IPS-18c (cell line): ENCODE measurements around the gene GRIK1.

Source experiments
- H3K4me3 ChIP-seq: 2 replicates; pipeline ENCODE4 v1.7.0; 2013; ENCODE audit warnings: low read depth, mild to moderate bottlenecking, low read length, moderate library complexity; ENCODE audit not compliant: insufficient read depth
- H3K9me3 ChIP-seq: one replicate; pipeline ENCODE4 v1.6.1; 2013; ENCODE audit warnings: mild to moderate bottlenecking, low read length, moderate library complexity; ENCODE audit not compliant: control insufficient read depth, insufficient read depth

The GRIK1 gene

GRCh38 chr21:29721221-29721620, 218.6 kb downstream of the GRIK1 start:
- Histone ChIP-seq H3K9me3 (peaks cover 3% of the 10 kb centered on the region), H3K4me3 (no peak overlapping the region)

GRCh38 chr21:29719521-29719920, 220.3 kb downstream of the GRIK1 start:
- H3K4me3 ChIP-seq, result no peak overlapping the region
- H3K9me3 ChIP-seq, result peaks cover 3% of the 10 kb centered on the region

- Histone ChIP-seq H3K9me3 (peaks cover 3% of the 10 kb centered on the region), H3K4me3 (no peak overlapping the region)
Observed at GRCh38 chr21:29718081-29718815, 221.5 kb downstream of the GRIK1 start.

GRCh38 chr21:29717659-29718058, 222.1 kb downstream of the GRIK1 start:
- H3K9me3 ChIP-seq, result peaks cover 3% of the 10 kb centered on the region
- H3K4me3 ChIP-seq, result no peak overlapping the region

- H3K4me3 ChIP-seq, result no peak overlapping the region
Observed at GRCh38 chr21:29716753-29717152, 223.0 kb downstream of the GRIK1 start.

GRCh38 chr21:29715089-29715488, 224.7 kb downstream of the GRIK1 start:
- Histone ChIP-seq H3K9me3 (peaks cover 3% of the 10 kb centered on the region), H3K4me3 (no peak overlapping the region)

More at GRCh38 chr21:29716753-29717152, 223.0 kb downstream of the GRIK1 start:
- peaks cover 3% of the 10 kb centered on the region for H3K9me3 ChIP-seq

GRCh38 chr21:29712818-29713217, 227.0 kb downstream of the GRIK1 start:
- Histone ChIP-seq H3K4me3 (no peak overlapping the region), H3K9me3 (peaks cover 3% of the 10 kb centered on the region)

- no peak overlapping the region for H3K4me3 ChIP-seq
- no peaks in the 10 kb centered on the region for H3K9me3 ChIP-seq
Observed at GRCh38 chr21:29711236-29711635, 228.6 kb downstream of the GRIK1 start.

- no peak overlapping the region for H3K4me3 ChIP-seq
- no peaks in the 10 kb centered on the region for H3K9me3 ChIP-seq
Observed at GRCh38 chr21:29710498-29710897, 229.3 kb downstream of the GRIK1 start.

GRCh38 chr21:29708401-29708800, 231.4 kb downstream of the GRIK1 start:
- no peaks in the 10 kb centered on the region for H3K9me3 ChIP-seq
- no peak overlapping the region for H3K4me3 ChIP-seq

- no peaks in the 10 kb centered on the region for H3K9me3 ChIP-seq
- H3K4me3 ChIP-seq, result no peak overlapping the region
Observed at GRCh38 chr21:29704719-29705118, 235.1 kb downstream of the GRIK1 start.

GRCh38 chr21:29701676-29702075, 238.1 kb downstream of the GRIK1 start:
- no peak overlapping the region for H3K4me3 ChIP-seq
- H3K9me3 ChIP-seq, result peaks cover 4% of the 10 kb centered on the region

GRCh38 chr21:29697555-29698193, 242.1 kb downstream of the GRIK1 start:
- Histone ChIP-seq H3K4me3 (no peak overlapping the region), H3K9me3 (peaks cover 4% of the 10 kb centered on the region)

GRCh38 chr21:29696937-29697336, 242.9 kb downstream of the GRIK1 start:
- Histone ChIP-seq H3K9me3 (peaks cover 4% of the 10 kb centered on the region), H3K4me3 (no peak overlapping the region)

- Histone ChIP-seq H3K9me3 (no peaks in the 10 kb centered on the region), H3K4me3 (no peak overlapping the region)
Observed at GRCh38 chr21:29691616-29692491, 247.9 kb downstream of the GRIK1 start.

- no peaks in the 10 kb centered on the region for H3K9me3 ChIP-seq
- H3K4me3 ChIP-seq, result no peak overlapping the region
Observed at GRCh38 chr21:29689753-29690152, 250.0 kb downstream of the GRIK1 start.

- no peak overlapping the region for H3K4me3 ChIP-seq
- no peaks in the 10 kb centered on the region for H3K9me3 ChIP-seq
Observed at GRCh38 chr21:29684106-29684505, 255.7 kb downstream of the GRIK1 start.

GRCh38 chr21:29682800-29683199, 257.0 kb downstream of the GRIK1 start:
- no peak overlapping the region for H3K4me3 ChIP-seq
- no peaks in the 10 kb centered on the region for H3K9me3 ChIP-seq
